ENCODE measurements around the gene BASP1. TPM values are rescaled to one million over a fixed set of nuclear protein-coding genes. Genes with fewer than 3 reads are reported as not detected.

Gene BASP1
- polyA plus RNA-seq, 1 of the 3 experiments (the other 2 are of a cell fraction), result 107 TPM

DNA sequence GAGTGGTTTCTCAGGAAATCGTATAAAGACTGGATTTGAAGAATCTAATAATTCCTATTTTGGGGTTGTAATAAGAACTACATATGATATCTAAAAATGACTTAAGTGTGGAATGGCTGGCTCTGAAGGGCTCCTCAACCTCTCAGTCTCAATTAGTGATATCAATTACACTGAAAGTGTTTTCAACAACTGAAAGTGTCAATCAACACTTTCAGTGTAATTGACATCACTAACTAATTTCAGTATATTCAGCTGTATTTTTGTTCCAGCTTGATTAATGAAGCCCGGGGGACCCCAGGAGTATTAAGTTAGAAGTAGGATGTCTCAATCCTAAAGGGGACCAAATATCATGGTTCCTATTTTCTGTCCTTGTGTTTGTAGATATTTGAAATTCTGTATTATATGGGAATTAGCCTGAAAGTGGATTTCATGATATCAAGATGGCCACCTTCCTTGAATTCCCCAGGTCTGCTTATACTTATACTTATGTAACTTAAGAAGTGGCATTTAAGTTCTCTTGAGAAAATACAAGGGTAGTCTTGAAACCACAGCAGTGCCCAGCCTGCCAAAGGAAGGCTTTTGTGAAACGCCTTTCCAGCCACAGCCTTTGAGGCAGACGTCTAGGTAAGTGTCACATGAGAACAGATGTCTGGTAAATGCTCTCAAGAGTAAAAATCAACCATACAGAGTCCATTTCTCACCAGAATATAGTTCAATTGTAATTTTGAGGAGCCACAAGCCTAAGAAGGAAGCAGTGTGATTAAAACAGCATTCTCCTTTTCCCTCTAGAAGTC lies 4.6 kb downstream of the BASP1 start:
- Histone ChIP-seq H4K20me1 (ENCODE audit: insufficient read depth) (no peaks in the 10 kb centered on the region), H3K27me3 (ENCODE audit: insufficient read depth) (no peaks in the 10 kb centered on the region), H2AFZ (ENCODE audit: low read depth) (no peak overlapping the region), H3K79me2 (ENCODE audit: insufficient read depth) (peaks cover 89% of the 10 kb centered on the region), H3K4me2 (peak overlapping the region; percentile 36; the same call in 1 of the 2 replicates), H3K4me1 (ENCODE audit: control insufficient read depth in 1 of 2, insufficient read depth in 2 of 2, low read depth in 1 of 2, low read length in 1 of 2) (peaks cover 2 to 45% of the 10 kb centered on the region in 2 experiments; a peak in 3 of 4 replicates), H3K36me3 (replicated peaks in 1 of 2; ENCODE audit: control insufficient read depth in 1 of 2, insufficient read depth in 2 of 2, low read length in 1 of 2) (peaks cover 0 to 4% of the 10 kb centered on the region in 2 experiments), H3K9ac (no peak overlapping the region), H3K9me2 (no peaks in the 10 kb centered on the region), H3F3A (replicated peaks; ENCODE audit: insufficient read depth) (peaks cover 13% of the 10 kb centered on the region), H3K9me3 (no peaks in the 10 kb centered on the region), H3K27ac (ENCODE audit: low read depth in 2 of 2, low read length in 1 of 2) (peak overlapping the region; percentile 38 to 65; a peak in 3 of 4 replicates), H3K4me3 (ENCODE audit: low read depth in 2 of 2, low read length in 1 of 2) (no peak overlapping the region)
- WGBS (ENCODE audit: low lambda C conversion rate), result 65% methylated on average over 4 of the region's 4 CpGs
- TF ChIP-seq CHD2 (IDR thresholded peaks at IDR 0.05; ENCODE audit: low read length, partially characterized antibody), result no peak
- no peak for TF ChIP-seq EZH2phosphoT487 (IDR thresholded peaks at IDR 0.05; ENCODE audit: borderline replicate concordance, low read depth)
- no peak for TF ChIP-seq RAD21 (IDR thresholded peaks at IDR 0.05; ENCODE audit: low read length)
- no peak for TF ChIP-seq ELF1 (IDR thresholded peaks at IDR 0.05)
- TF ChIP-seq FOXM1 (IDR thresholded peaks at IDR 0.05; ENCODE audit: low read depth), result no peak
- TF ChIP-seq, protein P1, sequence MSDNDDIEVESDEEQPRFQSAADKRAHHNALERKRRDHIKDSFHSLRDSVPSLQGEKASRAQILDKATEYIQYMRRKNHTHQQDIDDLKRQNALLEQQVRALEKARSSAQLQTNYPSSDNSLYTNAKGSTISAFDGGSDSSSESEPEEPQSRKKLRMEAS (IDR thresholded peaks at IDR 0.05; ENCODE audit: low read depth), result no peak
- TF ChIP-seq, protein P2, sequence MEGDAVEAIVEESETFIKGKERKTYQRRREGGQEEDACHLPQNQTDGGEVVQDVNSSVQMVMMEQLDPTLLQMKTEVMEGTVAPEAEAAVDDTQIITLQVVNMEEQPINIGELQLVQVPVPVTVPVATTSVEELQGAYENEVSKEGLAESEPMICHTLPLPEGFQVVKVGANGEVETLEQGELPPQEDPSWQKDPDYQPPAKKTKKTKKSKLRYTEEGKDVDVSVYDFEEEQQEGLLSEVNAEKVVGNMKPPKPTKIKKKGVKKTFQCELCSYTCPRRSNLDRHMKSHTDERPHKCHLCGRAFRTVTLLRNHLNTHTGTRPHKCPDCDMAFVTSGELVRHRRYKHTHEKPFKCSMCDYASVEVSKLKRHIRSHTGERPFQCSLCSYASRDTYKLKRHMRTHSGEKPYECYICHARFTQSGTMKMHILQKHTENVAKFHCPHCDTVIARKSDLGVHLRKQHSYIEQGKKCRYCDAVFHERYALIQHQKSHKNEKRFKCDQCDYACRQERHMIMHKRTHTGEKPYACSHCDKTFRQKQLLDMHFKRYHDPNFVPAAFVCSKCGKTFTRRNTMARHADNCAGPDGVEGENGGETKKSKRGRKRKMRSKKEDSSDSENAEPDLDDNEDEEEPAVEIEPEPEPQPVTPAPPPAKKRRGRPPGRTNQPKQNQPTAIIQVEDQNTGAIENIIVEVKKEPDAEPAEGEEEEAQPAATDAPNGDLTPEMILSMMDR (IDR thresholded peaks at IDR 0.05), result no peak
- no peak for TF ChIP-seq MEF2A (IDR thresholded peaks at IDR 0.05; ENCODE audit: borderline replicate concordance, low read depth)
- no peak for TF ChIP-seq RCOR1 (IDR thresholded peaks at IDR 0.05; ENCODE audit: low read length)
- no peak for TF ChIP-seq RFX5 (IDR thresholded peaks at IDR 0.05; ENCODE audit: low read length)
- ChIA-PET POLR2A (no interaction called here), CTCF (interaction anchor here (1.0 kb wide), 1 partner anchor 1060 kb away, joined by 3 read pairs; no protein-coding TSS in a partner anchor)
- DNase-seq, result no peak

DNA sequence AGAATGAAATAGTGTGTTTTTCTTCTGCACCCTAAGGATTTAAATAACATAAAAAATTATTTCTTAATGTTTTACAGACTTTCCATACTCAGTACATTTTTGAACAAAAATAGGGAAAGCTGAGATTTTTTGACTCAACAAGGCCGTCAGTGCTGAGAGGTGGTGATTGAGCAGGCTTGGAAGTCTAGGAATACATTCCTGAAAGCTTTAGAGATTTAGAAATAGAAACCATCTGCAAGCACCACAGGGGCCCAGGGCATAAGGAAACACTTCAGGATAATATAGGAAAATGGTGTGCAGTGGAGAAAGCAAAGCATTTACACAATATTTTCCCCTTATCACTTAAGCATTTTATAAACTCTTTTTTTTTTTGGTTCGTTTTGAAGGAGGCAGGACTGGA lies 5.2 kb downstream of the BASP1 start:
- Histone ChIP-seq H3K4me1 (ENCODE audit: control insufficient read depth in 1 of 2, insufficient read depth in 2 of 2, low read depth in 1 of 2, low read length in 1 of 2) (peaks cover 2 to 45% of the 10 kb centered on the region in 2 experiments; a peak in 3 of 4 replicates), H3K9ac (no peak overlapping the region), H4K20me1 (ENCODE audit: insufficient read depth) (no peaks in the 10 kb centered on the region), H3K4me3 (ENCODE audit: low read depth in 2 of 2, low read length in 1 of 2) (no peak overlapping the region), H2AFZ (ENCODE audit: low read depth) (no peak overlapping the region), H3K27ac (ENCODE audit: low read depth in 2 of 2, low read length in 1 of 2) (peak overlapping the region; percentile 38 to 65; a peak in 3 of 4 replicates), H3F3A (replicated peaks; ENCODE audit: insufficient read depth) (peaks cover 13% of the 10 kb centered on the region), H3K4me2 (peak overlapping the region; percentile 36; the same call in 1 of the 2 replicates), H3K9me3 (no peaks in the 10 kb centered on the region), H3K79me2 (ENCODE audit: insufficient read depth) (peaks cover 93% of the 10 kb centered on the region), H3K9me2 (no peaks in the 10 kb centered on the region), H3K36me3 (replicated peaks in 1 of 2; ENCODE audit: control insufficient read depth in 1 of 2, insufficient read depth in 2 of 2, low read length in 1 of 2) (peaks cover 0 to 4% of the 10 kb centered on the region in 2 experiments), H3K27me3 (ENCODE audit: insufficient read depth) (no peaks in the 10 kb centered on the region)
- no peak for TF ChIP-seq RCOR1 (IDR thresholded peaks at IDR 0.05; ENCODE audit: low read length)
- no peak for TF ChIP-seq SMC3 (IDR thresholded peaks at IDR 0.05; ENCODE audit: low read depth, low read length)
- TF ChIP-seq SIN3A (IDR thresholded peaks at IDR 0.05; ENCODE audit: borderline replicate concordance, low read depth, low read length), result no peak
- TF ChIP-seq TAF1 (IDR thresholded peaks at IDR 0.05; ENCODE audit: borderline replicate concordance, low read depth, low read length), result no peak
- TF ChIP-seq TEAD4 (IDR thresholded peaks at IDR 0.05; ENCODE audit: borderline replicate concordance, insufficient read depth), result no peak
- TF ChIP-seq NFIC (IDR thresholded peaks at IDR 0.05; ENCODE audit: borderline replicate concordance), result no peak
- TF ChIP-seq, protein P3, sequence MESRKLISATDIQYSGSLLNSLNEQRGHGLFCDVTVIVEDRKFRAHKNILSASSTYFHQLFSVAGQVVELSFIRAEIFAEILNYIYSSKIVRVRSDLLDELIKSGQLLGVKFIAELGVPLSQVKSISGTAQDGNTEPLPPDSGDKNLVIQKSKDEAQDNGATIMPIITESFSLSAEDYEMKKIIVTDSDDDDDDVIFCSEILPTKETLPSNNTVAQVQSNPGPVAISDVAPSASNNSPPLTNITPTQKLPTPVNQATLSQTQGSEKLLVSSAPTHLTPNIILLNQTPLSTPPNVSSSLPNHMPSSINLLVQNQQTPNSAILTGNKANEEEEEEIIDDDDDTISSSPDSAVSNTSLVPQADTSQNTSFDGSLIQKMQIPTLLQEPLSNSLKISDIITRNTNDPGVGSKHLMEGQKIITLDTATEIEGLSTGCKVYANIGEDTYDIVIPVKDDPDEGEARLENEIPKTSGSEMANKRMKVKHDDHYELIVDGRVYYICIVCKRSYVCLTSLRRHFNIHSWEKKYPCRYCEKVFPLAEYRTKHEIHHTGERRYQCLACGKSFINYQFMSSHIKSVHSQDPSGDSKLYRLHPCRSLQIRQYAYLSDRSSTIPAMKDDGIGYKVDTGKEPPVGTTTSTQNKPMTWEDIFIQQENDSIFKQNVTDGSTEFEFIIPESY (IDR thresholded peaks at IDR 0.05; ENCODE audit: borderline replicate concordance, low read depth), result no peak
- no peak for TF ChIP-seq EP300 (IDR thresholded peaks at IDR 0.05; ENCODE audit: borderline replicate concordance in 1 of 2, low read depth in 1 of 2, low read length in 1 of 2)
- TF ChIP-seq ELF1 (IDR thresholded peaks at IDR 0.05), result no peak
- ChIA-PET CTCF (no interaction called here), POLR2A (no interaction called here)
- DNase-seq, result no peak
- WGBS (ENCODE audit: low lambda C conversion rate), result 81% methylated on average over 2 of the region's 2 CpGs
